Endometrium (tissue), 2 donors: Measurements from ENCODE around the gene MMP25.
"Not testable (repeated sequence)": the region's sequence is repeated elsewhere in the genome, so short reads cannot be mapped to it uniquely, and the experiment has no call there.

Experiments
- FAIRE-seq: peaks from 2 replicates; lab custom pipeline; 2012; peaks lifted over from hg19 to GRCh38; lab: Jason Lieb, UNC
- donor health status: control.
- donor health status: control.

MMP25 gene

DNA sequence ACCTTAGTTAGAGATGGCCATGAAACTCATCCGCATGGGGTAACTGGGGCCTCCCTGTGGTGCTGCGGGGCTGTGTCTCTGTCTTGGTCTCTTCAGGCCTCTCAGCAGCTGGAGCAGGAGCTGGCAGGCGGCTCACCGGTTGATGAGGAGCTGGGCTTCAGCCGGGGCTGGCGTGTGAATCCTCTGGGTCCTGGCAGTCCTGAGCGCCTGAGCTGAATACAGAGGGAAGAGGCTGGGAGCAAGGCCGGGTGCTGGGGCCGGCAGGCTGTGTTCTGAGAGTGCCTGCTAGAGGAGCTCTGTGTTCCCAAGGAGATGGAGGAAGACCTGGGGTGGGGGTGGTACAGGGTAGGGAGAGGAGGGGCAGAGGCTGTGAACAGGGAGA, 9.4 kb downstream of the MMP25 start:
- FAIRE-seq, result not testable (repeated sequence)

DNA sequence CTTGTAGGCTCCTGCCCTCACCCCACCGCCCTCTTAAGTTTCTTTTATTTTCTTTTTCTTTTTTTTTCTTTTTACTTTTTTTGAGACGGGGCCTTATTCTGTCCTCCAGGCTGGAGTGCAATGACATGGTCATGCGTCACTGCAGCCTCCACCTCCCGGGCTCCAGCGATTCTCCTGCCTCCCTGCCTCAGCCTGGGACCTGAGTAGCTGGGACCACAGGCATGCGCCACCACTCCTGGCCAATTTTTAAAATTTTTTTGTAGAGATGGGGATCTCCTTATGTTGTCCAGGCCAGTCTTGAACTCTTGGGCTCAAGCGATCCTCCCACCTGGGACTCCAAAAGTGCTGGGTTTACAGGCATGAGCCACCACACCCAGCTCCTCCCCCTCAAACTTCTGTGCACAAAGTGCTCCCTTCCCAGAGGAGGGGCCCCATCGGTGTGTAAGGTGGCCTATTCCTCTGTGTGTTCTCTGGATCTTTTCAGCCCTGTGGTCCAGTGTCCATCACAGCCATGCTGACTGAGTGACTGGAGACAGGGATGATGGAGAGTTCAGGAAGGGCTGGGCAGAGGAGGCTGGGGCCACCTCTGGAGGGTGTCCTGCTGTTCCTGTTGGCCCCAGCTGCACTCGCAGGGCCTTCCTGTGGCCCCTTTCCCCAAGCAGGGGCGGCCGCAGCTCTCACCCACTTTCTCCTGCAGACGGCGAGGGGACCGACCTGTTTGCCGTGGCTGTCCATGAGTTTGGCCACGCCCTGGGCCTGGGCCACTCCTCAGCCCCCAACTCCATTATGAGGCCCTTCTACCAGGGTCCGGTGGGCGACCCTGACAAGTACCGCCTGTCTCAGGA, 10.2 kb downstream of the MMP25 start:
- no peak for FAIRE-seq

- FAIRE-seq, result no peak
Observed at GRCh38 chr16:3057181-3058138, 11.1 kb downstream of the MMP25 start.

GRCh38 chr16:3058139-3059030, 12.0 kb downstream of the MMP25 start:
- no peak for FAIRE-seq

DNA sequence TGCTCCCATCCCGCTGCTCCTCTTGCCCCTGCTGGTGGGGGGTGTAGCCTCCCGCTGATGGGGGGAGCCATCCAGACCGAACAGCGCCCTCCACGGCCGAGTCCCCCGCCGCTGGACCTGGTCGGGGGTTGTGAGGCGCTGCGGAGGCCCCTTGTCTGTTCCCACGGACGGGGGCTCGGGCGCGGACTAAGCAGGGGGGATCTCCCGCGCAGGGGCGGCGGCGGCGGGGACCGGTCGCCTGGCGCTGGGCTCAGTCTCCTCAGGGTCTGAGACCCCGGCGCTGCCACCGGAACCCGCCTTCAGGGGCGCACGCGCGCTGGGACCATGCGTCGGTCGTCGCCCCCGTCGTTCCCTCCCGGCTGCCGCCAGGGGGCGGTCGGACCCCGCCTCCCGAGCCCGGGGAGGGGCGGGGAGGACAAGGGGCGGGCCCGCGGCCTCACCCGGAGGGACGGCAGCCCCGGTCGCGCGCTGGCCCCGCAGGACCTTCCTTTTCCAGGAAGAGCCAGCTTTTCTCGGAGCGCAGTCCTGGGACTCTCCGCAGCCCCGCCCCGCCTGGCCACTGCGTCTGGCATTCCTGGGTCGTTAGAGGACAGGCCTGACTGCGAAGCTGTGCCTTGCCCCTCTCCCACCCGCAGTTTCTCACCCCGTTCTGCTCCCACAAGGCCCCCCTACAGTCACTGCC, 12.8 kb downstream of the MMP25 start:
- FAIRE-seq, result no peak

GRCh38 chr16:3059723-3060242, 13.4 kb downstream of the MMP25 start:
- no peak for FAIRE-seq

DNA sequence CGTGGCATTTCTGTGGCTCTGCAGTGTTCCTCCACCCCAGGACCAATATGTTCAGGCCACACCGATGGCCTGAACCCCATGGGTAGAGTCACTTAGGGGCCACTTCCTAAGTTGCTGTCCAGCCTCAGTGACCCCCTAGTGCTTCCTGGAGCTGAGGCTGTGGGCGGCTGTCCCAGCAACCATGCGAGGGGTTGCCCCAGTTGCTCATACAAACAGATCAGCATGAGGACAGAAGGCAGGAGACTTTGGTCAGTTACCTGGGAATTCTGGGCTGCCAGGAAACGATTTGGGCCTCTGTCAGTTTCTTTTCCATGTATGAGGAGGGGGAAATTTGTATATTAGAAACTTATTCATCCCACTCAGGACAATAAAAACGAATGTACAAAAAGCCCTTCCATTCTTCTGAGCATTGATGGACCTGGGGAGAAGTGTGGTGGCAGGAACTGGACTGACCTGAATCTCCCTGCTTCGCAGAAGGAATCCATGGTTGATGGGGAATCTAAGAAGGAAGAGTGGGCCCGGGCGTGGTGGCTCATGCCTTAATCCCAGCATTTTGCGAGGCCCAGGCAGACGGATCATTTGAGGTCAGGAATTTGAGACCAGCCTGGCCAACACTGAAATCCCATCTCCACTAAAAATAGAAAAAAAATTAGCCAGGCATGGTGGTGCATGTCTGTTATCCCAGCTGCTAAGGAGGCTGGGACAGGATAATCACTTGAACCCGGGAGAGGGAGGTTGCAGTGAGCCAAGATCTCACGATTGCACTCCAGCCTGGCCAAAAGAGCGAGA, 14.2 kb downstream of the MMP25 start:
- no peak for FAIRE-seq

- no peak for FAIRE-seq
Observed at GRCh38 chr16:3062553-3062952, 16.2 kb downstream of the MMP25 start.

GRCh38 chr16:3063625-3064386, 17.4 kb downstream of the MMP25 start:
- FAIRE-seq, result no peak

- no peak for FAIRE-seq
Observed at GRCh38 chr16:3065069-3065741, 18.8 kb downstream of the MMP25 start, which contains the start of gene IL32. TSS of gene IL32 (plus strand) at chr16:3065640. CDS start at chr16:3065812, 172 bp downstream.

DNA sequence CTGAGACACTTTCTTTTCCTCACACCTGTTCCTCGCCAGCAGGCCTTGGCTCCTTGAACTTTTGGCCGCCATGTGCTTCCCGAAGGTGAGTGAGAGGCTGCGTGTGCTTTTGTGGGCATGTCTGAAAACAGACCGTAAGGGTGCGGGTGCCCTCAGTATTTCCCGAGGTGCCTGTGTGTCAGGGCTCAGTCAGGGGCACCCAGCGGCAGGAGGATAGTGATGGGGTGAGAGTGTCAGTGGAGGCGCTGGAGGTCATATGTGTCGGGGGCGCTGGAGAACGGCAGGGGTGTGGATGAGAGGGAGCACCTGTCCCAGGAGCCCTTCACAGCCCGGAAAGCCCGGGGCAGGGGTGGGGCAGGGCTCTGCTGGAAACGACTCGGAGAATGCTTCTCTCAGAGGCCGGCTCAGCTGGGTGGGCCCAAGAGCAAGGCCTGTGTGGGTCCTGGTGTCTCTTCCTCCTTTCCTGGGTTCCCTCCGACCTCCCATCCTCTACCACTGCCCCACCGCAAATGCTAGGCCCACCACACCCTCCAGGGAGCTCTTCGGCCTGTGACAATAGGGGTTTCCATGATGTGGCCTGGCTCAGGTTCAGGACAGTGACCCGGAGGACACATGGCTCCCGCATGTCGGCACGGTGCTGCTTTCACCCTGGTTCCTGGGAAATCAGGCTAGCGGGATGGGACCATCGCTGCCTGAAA, 19.5 kb downstream of the MMP25 start:
- FAIRE-seq, result no peak

DNA sequence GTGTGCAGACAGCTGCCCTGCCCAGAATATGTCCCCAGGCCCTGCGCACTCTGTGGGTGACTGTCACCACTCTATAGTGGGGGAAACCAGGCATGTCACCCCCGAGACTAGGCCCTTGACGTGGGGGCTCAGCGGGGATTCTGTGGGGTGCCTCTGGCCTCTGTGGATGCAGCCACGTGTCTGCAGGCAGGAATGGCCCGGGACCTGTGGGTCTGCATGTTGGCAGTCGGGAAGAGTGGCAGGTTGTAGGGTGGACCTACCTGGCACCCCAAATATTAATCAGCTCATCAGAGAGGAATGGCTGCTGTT, 20.0 kb downstream of the MMP25 start:
- no peak for FAIRE-seq

GRCh38 chr16:3068487-3068886, 22.1 kb downstream of the MMP25 start:
- no peak for FAIRE-seq

DNA sequence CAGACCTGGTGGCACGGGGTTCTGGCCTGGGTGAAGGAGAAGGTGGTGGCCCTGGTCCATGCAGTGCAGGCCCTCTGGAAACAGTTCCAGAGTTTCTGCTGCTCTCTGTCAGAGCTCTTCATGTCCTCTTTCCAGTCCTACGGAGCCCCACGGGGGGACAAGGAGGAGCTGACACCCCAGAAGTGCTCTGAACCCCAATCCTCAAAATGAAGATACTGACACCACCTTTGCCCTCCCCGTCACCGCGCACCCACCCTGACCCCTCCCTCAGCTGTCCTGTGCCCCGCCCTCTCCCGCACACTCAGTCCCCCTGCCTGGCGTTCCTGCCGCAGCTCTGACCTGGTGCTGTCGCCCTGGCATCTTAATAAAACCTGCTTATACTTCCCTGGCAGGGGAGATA, 22.8 kb downstream of the MMP25 start:
- not testable (repeated sequence) for FAIRE-seq

DNA sequence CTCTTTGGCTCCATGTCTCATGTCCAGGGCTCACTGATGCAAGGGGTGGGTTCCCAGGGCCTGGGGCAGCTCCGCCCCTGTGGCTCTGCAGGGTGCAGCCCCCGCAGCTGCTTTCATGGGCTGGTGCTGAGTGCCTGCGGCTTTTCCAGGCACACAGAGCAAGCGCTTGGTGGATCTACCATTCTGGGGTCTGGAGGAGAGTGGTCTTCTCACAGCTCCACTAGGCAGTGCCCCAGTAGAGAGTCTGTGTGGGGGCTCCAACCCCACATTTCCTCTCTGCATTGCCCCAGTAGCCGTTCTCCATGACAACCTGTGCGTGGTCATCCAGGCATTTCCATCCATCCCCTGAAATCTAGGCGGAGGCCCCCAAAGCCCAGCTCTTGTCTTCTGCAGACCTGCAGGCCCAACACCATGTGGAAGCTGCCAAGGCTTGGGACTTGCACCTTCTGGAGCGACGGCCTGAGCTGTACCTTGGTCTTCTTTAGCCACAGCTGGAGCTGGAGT, 24.3 kb downstream of the MMP25 start:
- no peak for FAIRE-seq

DNA sequence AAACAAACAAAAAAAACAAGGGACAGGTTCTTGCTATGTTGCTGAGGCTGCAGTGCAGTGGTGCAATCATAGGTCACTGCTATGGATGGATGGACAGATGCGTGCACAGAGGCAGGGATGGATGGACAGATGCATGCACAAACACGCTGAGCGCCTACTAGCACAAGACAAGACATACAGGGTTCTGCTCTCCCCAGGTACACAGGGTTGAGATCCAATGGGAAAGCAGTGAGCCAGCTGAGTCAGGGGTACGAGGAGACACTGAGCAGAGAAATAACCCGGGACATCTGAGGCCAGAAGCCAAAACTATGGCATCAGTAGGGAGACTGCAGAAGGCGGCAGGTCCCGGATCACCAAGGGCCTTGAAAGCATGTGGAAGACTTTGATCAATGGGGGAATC, 25.3 kb downstream of the MMP25 start:
- FAIRE-seq, result no peak

GRCh38 chr16:3072148-3072547, 25.8 kb downstream of the MMP25 start:
- FAIRE-seq, result not testable (repeated sequence)

DNA sequence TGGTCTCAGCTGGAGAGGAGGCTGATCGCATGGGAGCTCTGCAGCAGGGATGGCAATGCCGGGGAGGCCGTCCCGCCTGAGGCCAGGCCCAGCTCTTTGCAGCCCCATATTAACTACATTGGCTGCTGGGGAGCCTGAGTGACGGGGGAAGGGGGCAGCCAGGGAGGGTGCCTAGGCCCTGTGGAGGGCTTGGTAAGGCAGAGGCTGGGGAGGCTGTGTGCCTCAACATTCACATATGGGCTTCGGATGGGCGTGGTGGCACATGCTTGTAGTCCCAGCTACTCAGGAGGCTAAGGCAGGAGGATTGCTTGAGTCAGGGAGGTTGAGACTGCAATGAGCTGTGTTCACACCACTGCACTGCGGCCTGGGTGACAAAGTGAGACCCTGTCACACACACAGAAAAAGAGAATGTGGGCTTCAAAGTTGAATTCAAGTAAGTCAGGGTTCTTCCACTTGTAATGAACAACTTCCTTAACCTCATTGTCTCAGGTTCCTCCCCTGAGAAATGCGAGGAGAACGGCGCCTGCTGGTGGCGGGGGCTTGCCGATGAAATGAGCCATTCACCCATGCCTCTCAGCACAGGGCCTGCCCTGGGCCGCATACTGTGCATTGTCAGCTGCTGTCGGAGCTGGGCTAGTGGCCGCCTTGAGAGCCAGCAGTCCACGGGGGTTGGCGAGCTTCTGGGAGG, 26.4 kb downstream of the MMP25 start:
- FAIRE-seq, result not testable (repeated sequence)
